Measurements from ENCODE around the gene DDX52. TPM values are rescaled to one million over a fixed set of nuclear protein-coding genes. Genes with fewer than 3 reads are reported as not detected.

DDX52 gene
- total RNA-seq, 1 experiment from 2014 or later: 65.4 TPM

DNA sequence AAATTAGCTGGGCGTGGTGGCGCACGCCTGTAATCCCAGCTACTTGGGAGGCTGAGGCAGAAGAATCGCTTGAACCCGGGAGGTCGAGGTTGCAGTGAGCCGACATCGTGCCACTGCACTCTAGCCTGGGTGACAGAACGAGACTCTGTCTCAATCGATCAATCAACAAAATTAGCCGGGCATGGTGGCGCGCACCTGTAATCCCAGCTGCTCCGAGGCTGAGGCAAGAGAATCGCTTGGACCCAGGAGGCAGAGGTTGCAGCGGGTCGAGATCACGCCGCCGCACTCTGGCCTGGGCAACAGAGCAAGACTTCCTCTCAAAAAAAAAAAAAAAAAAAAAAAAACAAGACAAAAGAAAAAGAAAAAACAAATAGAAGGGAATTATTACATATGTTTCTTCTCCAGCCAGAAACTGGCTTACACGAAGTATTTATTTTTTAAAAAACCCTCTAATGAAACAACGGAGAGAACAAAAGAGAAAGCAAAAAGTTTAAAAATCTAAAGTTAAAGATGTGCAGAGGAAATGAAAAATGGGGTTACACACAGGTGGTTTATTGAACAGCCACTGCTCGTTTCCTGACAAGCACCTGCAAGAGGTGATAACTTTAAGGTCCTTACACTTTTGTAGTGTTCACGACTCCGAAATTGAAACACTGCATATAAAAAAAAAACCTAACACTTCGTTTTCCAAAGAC lies 35.5 kb downstream of the DDX52 start:
- H3K4me2 ChIP-seq (ENCODE audit: insufficient read depth, insufficient read length, low read length): peak overlapping the region; percentile 94
- no peaks in the 10 kb centered on the region for H3K9me3 ChIP-seq (ENCODE audit: control insufficient read depth, low read depth, low read length)
- H3K9ac ChIP-seq (ENCODE audit: extremely low read depth, insufficient read length, low read length): no peak overlapping the region
- no peak overlapping the region for H3T11ph ChIP-seq (ENCODE audit: low read length)
- Mint-ChIP-seq H3K36me3 (ENCODE audit: insufficient read depth in 1 of 3, low read depth in 3 of 3) (peaks cover 1 to 14% (median 3%) of the 10 kb centered on the region in 3 experiments), H3K9me3 (peaks cover 0 to 2% of the 10 kb centered on the region in 2 experiments; a peak in 2 of 5 replicates), H3K27ac (no peak overlapping the region), H3K4me3 (peak overlapping the region; percentile 89 to 94), H3K4me1 (peaks cover 13 to 23% of the 10 kb centered on the region in 2 experiments), H3K27me3 (ENCODE audit: low read depth) (no peaks in the 10 kb centered on the region)
- H3K23me2 ChIP-seq (ENCODE audit: insufficient read length, low read depth, low read length, poor library complexity, severe bottlenecking): peaks cover 4% of the 10 kb centered on the region
- WGBS (ENCODE audit: extremely low coverage, insufficient read length, low lambda C conversion rate): no CpG with 5 or more reads among the region's 26 CpGs
- H3K4me1 ChIP-seq (ENCODE audit: insufficient read depth, low read length): no peaks in the 10 kb centered on the region
- no peak overlapping the region for H2BK120ac ChIP-seq (ENCODE audit: low read depth, low read length, poor library complexity, severe bottlenecking)
- no peak for DNase-seq
- no peak for TF ChIP-seq CTCF (conservative IDR thresholded peaks at IDR 0.05)
- H3K4ac ChIP-seq (ENCODE audit: low read depth, low read length): no peak overlapping the region
- H2BK15ac ChIP-seq (ENCODE audit: low read depth, low read length): no peak overlapping the region
- H2BK12ac ChIP-seq (ENCODE audit: insufficient read length, low read depth, low read length): no peak overlapping the region
- H3K27me3 ChIP-seq (ENCODE audit: insufficient read depth, low read length): no peaks in the 10 kb centered on the region
- no peak overlapping the region for H4K8ac ChIP-seq (replicated peaks; ENCODE audit: insufficient read length, low read depth, low read length)
- no peak overlapping the region for H2AK5ac ChIP-seq (ENCODE audit: insufficient read length, low read length)
- no peak overlapping the region for H3K27ac ChIP-seq (ENCODE audit: insufficient read length, low read depth, low read length)
- no peak overlapping the region for H2BK20ac ChIP-seq (ENCODE audit: low read depth, low read length, poor library complexity, severe bottlenecking)
- no peak overlapping the region for H4K5ac ChIP-seq (ENCODE audit: insufficient read length, low read depth, low read length)
- no peak overlapping the region for H3K23ac ChIP-seq (ENCODE audit: insufficient read length, low read depth, low read length)
- no peak overlapping the region for H2AFZ ChIP-seq (ENCODE audit: low read length)
- no peak overlapping the region for H3K14ac ChIP-seq (ENCODE audit: insufficient read depth, low read length)
- H3K18ac ChIP-seq (ENCODE audit: insufficient read length, low read depth, low read length): no peak overlapping the region
- no peak overlapping the region for H3K56ac ChIP-seq (ENCODE audit: insufficient read length, low read depth, low read length)
- no peaks in the 10 kb centered on the region for H4K20me1 ChIP-seq (ENCODE audit: control insufficient read depth, insufficient read depth, insufficient read length)
- H3K79me1 ChIP-seq (ENCODE audit: insufficient read depth, low read depth, low read length, poor library complexity, severe bottlenecking): peaks cover 9% of the 10 kb centered on the region
- H2BK5ac ChIP-seq (ENCODE audit: insufficient read length, low read length): no peak overlapping the region
- H3K79me2 ChIP-seq (ENCODE audit: insufficient read depth, low read length): no peaks in the 10 kb centered on the region
- H4K91ac ChIP-seq (ENCODE audit: insufficient read length, low read depth, low read length): no peak overlapping the region

Data from H9 (cell line).